Ishikawa (cell line): ENCODE data around the gene SHOX.

Experiments used
- CEBPB ChIP-seq: IDR thresholded peaks from 2 replicates; pipeline ENCODE4 v1.6.1; 2012
- CREB1 ChIP-seq: IDR thresholded peaks from 2 replicates; pipeline ENCODE4 v1.6.1; 2012; ENCODE audit warnings: low read depth
- EGR1 ChIP-seq: IDR thresholded peaks from 2 replicates; pipeline ENCODE4 v1.6.1; 2012
- EP300 ChIP-seq: IDR thresholded peaks from 2 replicates; pipeline ENCODE4 v1.6.1; 2012; ENCODE audit warnings: borderline replicate concordance
- FOXM1 ChIP-seq: IDR thresholded peaks from 2 replicates; pipeline ENCODE4 v1.6.1; 2012; ENCODE audit warnings: low read depth, borderline replicate concordance
- NFIC ChIP-seq: IDR thresholded peaks from 2 replicates; pipeline ENCODE4 v1.6.1; 2012
- RAD21 ChIP-seq: IDR thresholded peaks from 2 replicates; pipeline ENCODE4 v1.6.1; 2012; ENCODE audit warnings: low read depth
- TAF1 ChIP-seq: IDR thresholded peaks from 2 replicates; pipeline ENCODE4 v1.6.1; 2012; ENCODE audit warnings: low read depth, mild to moderate bottlenecking
- TCF12 ChIP-seq: IDR thresholded peaks from 2 replicates; pipeline ENCODE4 v1.6.1; 2012; ENCODE audit warnings: low read depth
- TEAD4 ChIP-seq: IDR thresholded peaks from 2 replicates; pipeline ENCODE4 v1.6.1; 2012
- YY1 ChIP-seq: IDR thresholded peaks from 2 replicates; pipeline ENCODE4 v1.6.1; 2012; ENCODE audit warnings: low read depth
- ZBTB7A ChIP-seq: IDR thresholded peaks from 2 replicates; pipeline ENCODE4 v1.6.1; 2012; ENCODE audit warnings: low read depth
- TF ChIP-seq, protein P1 (sequence below): IDR thresholded peaks from 2 replicates; pipeline ENCODE4 v1.6.1; 2012; ENCODE audit warnings: low read depth, mild to moderate bottlenecking
- TF ChIP-seq, protein P2 (sequence below): IDR thresholded peaks from 2 replicates; pipeline ENCODE4 v1.6.1; 2012
- TF ChIP-seq, protein P3 (sequence below): IDR thresholded peaks from 2 replicates; pipeline ENCODE4 v1.6.1; 2012

SHOX gene

DNA sequence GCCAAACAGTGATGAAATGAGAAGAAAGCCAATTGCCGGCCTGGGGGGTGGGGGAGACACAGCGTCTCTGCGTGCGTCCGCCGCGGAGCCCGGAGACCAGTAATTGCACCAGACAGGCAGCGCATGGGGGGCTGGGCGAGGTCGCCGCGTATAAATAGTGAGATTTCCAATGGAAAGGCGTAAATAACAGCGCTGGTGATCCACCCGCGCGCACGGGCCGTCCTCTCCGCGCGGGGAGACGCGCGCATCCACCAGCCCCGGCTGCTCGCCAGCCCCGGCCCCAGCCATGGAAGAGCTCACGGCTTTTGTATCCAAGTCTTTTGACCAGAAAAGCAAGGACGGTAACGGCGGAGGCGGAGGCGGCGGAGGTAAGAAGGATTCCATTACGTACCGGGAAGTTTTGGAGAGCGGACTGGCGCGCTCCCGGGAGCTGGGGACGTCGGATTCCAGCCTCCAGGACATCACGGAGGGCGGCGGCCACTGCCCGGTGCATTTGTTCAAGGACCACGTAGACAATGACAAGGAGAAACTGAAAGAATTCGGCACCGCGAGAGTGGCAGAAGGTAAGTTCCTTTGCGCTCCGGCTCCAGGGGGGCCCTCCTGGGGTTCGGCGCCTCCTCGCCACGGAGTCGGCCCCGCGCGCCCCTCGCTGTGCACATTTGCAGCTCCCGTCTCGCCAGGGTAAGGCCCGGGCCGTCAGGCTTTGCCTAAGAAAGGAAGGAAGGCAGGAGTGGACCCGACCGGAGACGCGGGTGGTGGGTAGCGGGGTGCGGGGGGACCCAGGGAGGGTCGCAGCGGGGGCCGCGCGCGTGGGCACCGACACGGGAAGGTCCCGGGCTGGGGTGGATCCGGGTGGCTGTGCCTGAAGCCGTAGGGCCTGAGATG, at the start of gene SHOX:
TSS of gene SHOX (plus strand) at position 180 of the 885 bp plus-strand sequence. CDS start at position 287, 107 bp downstream.
- no peak for TF ChIP-seq CEBPB
- TF ChIP-seq EP300, result no peak
- TF ChIP-seq, protein P1, sequence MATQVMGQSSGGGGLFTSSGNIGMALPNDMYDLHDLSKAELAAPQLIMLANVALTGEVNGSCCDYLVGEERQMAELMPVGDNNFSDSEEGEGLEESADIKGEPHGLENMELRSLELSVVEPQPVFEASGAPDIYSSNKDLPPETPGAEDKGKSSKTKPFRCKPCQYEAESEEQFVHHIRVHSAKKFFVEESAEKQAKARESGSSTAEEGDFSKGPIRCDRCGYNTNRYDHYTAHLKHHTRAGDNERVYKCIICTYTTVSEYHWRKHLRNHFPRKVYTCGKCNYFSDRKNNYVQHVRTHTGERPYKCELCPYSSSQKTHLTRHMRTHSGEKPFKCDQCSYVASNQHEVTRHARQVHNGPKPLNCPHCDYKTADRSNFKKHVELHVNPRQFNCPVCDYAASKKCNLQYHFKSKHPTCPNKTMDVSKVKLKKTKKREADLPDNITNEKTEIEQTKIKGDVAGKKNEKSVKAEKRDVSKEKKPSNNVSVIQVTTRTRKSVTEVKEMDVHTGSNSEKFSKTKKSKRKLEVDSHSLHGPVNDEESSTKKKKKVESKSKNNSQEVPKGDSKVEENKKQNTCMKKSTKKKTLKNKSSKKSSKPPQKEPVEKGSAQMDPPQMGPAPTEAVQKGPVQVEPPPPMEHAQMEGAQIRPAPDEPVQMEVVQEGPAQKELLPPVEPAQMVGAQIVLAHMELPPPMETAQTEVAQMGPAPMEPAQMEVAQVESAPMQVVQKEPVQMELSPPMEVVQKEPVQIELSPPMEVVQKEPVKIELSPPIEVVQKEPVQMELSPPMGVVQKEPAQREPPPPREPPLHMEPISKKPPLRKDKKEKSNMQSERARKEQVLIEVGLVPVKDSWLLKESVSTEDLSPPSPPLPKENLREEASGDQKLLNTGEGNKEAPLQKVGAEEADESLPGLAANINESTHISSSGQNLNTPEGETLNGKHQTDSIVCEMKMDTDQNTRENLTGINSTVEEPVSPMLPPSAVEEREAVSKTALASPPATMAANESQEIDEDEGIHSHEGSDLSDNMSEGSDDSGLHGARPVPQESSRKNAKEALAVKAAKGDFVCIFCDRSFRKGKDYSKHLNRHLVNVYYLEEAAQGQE, result no peak
- no peak for TF ChIP-seq TCF12
- no peak for TF ChIP-seq NFIC
- no peak for TF ChIP-seq FOXM1
- TF ChIP-seq RAD21, result no peak
- TF ChIP-seq TEAD4, result no peak
- TF ChIP-seq, protein P2, sequence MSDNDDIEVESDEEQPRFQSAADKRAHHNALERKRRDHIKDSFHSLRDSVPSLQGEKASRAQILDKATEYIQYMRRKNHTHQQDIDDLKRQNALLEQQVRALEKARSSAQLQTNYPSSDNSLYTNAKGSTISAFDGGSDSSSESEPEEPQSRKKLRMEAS, result no peak
- TF ChIP-seq EGR1, result no peak
- no peak for TF ChIP-seq ZBTB7A
- TF ChIP-seq, protein P3, sequence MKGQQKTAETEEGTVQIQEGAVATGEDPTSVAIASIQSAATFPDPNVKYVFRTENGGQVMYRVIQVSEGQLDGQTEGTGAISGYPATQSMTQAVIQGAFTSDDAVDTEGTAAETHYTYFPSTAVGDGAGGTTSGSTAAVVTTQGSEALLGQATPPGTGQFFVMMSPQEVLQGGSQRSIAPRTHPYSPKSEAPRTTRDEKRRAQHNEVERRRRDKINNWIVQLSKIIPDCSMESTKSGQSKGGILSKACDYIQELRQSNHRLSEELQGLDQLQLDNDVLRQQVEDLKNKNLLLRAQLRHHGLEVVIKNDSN, result no peak
- TF ChIP-seq YY1, result no peak
- TF ChIP-seq CREB1, result no peak
- no peak for TF ChIP-seq TAF1

- TF ChIP-seq EP300, result no peak
- TF ChIP-seq, protein P2, result no peak
- no peak for TF ChIP-seq NFIC
- no peak for TF ChIP-seq FOXM1
- no peak for TF ChIP-seq ZBTB7A
- no peak for TF ChIP-seq RAD21
- no peak for TF ChIP-seq EGR1
- TF ChIP-seq, protein P1, result no peak
- no peak for TF ChIP-seq CEBPB
- TF ChIP-seq TAF1, result no peak
- no peak for TF ChIP-seq TEAD4
- no peak for TF ChIP-seq TCF12
- TF ChIP-seq, protein P3, result no peak
- no peak for TF ChIP-seq CREB1
- no peak for TF ChIP-seq YY1
Measured at GRCh38 chrX:581066-581465, 49.5 kb upstream of the SHOX start.

- TF ChIP-seq RAD21, result no peak
- no peak for TF ChIP-seq NFIC
- TF ChIP-seq YY1, result no peak
- TF ChIP-seq TCF12, result no peak
- TF ChIP-seq CEBPB, result no peak
- no peak for TF ChIP-seq TAF1
- no peak for TF ChIP-seq EGR1
- TF ChIP-seq, protein P3, result no peak
- TF ChIP-seq, protein P2, result no peak
- TF ChIP-seq, protein P1, result no peak
- TF ChIP-seq TEAD4, result no peak
- TF ChIP-seq FOXM1, result no peak
- TF ChIP-seq CREB1, result no peak
- TF ChIP-seq EP300, result no peak
- no peak for TF ChIP-seq ZBTB7A
Measured at GRCh38 chrX:581720-582298, 48.8 kb upstream of the SHOX start.
